PFSK-1 (cell line): ENCODE measurements around the gene FAF2.

Experiments
- TAF1 ChIP-seq: IDR thresholded peaks from 2 replicates; pipeline ENCODE4 v1.6.1; 2012; ENCODE audit warnings: low read length, control low read depth, borderline replicate concordance; ENCODE audit not compliant: insufficient read depth
- TF ChIP-seq, protein P1 (sequence below), 2 experiments: IDR thresholded peaks; 2 replicates each; pipeline versions ENCODE4 v1.6.1 to v1.8.0; 2011 to 2012; ENCODE audit warnings: low read depth in 2 of 2, low read length in 2 of 2, control low read depth in 1 of 2, inconsistent platforms in 1 of 2, mild to moderate bottlenecking in 1 of 2, moderate library complexity in 1 of 2; ENCODE audit not compliant: insufficient read depth in 1 of 2

DNA sequence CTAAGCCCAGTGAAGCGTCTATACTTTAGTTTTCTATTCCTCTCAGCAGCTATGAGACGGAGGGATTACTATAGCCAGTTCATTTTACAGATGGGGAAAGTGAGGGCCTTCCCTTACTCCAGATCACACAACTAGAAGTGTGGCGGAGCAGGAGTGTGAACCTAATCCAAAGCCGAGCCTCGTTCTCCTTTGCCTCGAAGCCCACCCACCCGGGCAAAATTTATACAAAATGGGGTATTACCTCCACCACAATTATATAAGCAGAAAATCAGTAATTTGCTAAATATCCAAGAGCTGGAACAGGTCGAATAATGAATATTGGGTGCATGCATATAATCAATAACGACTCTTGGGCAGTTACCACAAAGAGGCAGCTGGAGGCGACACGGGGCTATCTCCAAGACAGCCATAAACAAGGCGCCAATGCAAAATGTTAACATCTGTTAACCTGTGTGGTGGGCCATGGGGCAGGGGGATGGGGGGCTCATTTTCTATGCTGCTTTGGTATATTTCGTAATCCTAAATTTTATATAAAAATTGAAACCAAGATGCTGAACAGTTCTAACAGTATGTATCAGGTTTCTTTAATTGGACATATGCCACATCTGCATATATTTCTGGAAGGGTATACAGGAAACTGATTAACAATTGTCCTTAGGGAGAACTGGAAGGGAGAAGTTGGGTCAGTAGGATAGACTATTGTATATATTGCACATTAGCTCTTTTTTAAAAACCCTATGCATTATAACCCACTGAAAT lies 90.2 kb downstream of the FAF2 start:
- TF ChIP-seq TAF1, result no peak
- TF ChIP-seq, protein P1, sequence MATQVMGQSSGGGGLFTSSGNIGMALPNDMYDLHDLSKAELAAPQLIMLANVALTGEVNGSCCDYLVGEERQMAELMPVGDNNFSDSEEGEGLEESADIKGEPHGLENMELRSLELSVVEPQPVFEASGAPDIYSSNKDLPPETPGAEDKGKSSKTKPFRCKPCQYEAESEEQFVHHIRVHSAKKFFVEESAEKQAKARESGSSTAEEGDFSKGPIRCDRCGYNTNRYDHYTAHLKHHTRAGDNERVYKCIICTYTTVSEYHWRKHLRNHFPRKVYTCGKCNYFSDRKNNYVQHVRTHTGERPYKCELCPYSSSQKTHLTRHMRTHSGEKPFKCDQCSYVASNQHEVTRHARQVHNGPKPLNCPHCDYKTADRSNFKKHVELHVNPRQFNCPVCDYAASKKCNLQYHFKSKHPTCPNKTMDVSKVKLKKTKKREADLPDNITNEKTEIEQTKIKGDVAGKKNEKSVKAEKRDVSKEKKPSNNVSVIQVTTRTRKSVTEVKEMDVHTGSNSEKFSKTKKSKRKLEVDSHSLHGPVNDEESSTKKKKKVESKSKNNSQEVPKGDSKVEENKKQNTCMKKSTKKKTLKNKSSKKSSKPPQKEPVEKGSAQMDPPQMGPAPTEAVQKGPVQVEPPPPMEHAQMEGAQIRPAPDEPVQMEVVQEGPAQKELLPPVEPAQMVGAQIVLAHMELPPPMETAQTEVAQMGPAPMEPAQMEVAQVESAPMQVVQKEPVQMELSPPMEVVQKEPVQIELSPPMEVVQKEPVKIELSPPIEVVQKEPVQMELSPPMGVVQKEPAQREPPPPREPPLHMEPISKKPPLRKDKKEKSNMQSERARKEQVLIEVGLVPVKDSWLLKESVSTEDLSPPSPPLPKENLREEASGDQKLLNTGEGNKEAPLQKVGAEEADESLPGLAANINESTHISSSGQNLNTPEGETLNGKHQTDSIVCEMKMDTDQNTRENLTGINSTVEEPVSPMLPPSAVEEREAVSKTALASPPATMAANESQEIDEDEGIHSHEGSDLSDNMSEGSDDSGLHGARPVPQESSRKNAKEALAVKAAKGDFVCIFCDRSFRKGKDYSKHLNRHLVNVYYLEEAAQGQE (IDR thresholded peaks at IDR 0.05; ENCODE audit: insufficient read depth in 1 of 2, low read depth in 2 of 2, low read length in 2 of 2), result no peak
